ENCODE measurements around the gene MLX.
"Not testable (repeated sequence)": the region's sequence is repeated elsewhere in the genome, so short reads cannot be mapped to it uniquely, and the experiment has no call there.

The MLX gene

GRCh38 chr17:42547001-42547461, 19.9 kb upstream of the MLX start:
- H3K27ac ChIP-seq: no peak overlapping the region
- no peak for TF ChIP-seq CTCF (IDR thresholded peaks at IDR 0.05; ENCODE audit: low read depth, low read length, missing control alignments)
- peaks cover 2% of the 10 kb centered on the region for H3K36me3 ChIP-seq (replicated peaks)
- H3K4me3 ChIP-seq (ENCODE audit: low read depth, low read length): no peak overlapping the region
- no peak for DNase-seq
- in situ Hi-C loops (cut with HindIII; ENCODE audit: low pct_ligation_motif_present, low sequenced_read_pairs): no loop called here
- H3K27me3 ChIP-seq (replicated peaks): no peaks in the 10 kb centered on the region

GRCh38 chr17:42547698-42548069, 19.2 kb upstream of the MLX start:
- in situ Hi-C loops (cut with HindIII; ENCODE audit: low pct_ligation_motif_present, low sequenced_read_pairs): no loop called here
- H3K4me3 ChIP-seq (ENCODE audit: low read depth, low read length): no peak overlapping the region

DNA sequence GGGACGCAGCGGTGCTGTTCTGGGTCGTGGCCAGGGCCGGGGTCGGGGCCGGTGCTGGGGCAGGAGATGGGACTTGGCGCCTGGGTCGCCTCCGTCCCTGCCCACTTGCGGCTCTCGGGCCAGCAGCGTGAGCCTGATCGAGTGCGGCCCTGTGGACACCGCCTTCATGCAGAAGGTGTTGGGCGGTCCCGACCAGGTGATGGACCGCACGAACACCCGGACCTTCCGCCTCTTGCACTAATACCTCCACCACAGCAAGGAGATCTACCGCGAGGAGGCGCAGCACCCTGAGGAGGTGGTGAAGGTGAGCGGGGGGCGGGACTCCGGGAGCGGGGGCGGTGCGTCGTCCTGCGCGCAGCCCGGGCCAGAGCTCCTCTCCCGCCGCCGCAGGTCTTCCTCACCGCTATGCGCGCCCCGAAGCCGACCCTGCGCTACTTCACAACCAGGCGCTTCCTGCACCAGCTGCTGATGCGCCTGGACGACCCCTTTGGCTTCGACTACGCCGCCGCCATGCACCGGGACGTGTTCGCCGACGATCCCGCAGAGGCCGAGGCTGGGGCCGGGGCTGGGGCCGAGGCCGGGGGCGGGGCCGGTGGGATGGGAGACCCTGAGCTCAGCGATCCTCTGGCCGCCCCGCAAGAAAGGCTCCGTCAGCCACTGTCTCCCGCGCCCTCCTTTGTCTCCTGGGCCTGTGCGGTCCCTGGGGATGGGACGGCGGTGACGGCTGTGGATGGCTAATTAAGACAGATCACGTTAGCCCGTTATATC, 18.6 kb upstream of the MLX start:
- Histone ChIP-seq H3K27me3 (replicated peaks) (no peaks in the 10 kb centered on the region), H3K4me3 (ENCODE audit: low read depth, low read length) (peak overlapping the region; percentile 45), H3K36me3 (replicated peaks) (no peaks in the 10 kb centered on the region), H3K27ac (no peak overlapping the region)
- peak; percentile 57 for TF ChIP-seq CTCF (IDR thresholded peaks at IDR 0.05; ENCODE audit: low read depth, low read length, missing control alignments)
- no peak for DNase-seq
- in situ Hi-C loops (cut with HindIII; ENCODE audit: low pct_ligation_motif_present, low sequenced_read_pairs): no loop called here

More at GRCh38 chr17:42547698-42548069, 19.2 kb upstream of the MLX start:
- Histone ChIP-seq H3K27ac (no peak overlapping the region), H3K27me3 (replicated peaks) (no peaks in the 10 kb centered on the region), H3K36me3 (replicated peaks) (peaks cover 1% of the 10 kb centered on the region)
- no peak for TF ChIP-seq CTCF (IDR thresholded peaks at IDR 0.05; ENCODE audit: low read depth, low read length, missing control alignments)
- no peak for DNase-seq

GRCh38 chr17:42548993-42549755, 17.7 kb upstream of the MLX start:
- H3K36me3 ChIP-seq (replicated peaks): no peaks in the 10 kb centered on the region
- DNase-seq: no peak
- H3K4me3 ChIP-seq (ENCODE audit: low read depth, low read length): no peak overlapping the region
- in situ Hi-C loops (cut with HindIII; ENCODE audit: low pct_ligation_motif_present, low sequenced_read_pairs): no loop called here
- no peaks in the 10 kb centered on the region for H3K27me3 ChIP-seq (replicated peaks)
- no peak overlapping the region for H3K27ac ChIP-seq
- TF ChIP-seq CTCF (IDR thresholded peaks at IDR 0.05; ENCODE audit: low read depth, low read length, missing control alignments): no peak

GRCh38 chr17:42552736-42553135, 14.2 kb upstream of the MLX start, which contains the start of gene HSD17B1:
HSD17B1 (plus strand) TSS chr17:42552923; CDS start chr17:42552934, 11 bp downstream.
- H3K27ac ChIP-seq; H3K27me3 ChIP-seq (replicated peaks); in situ Hi-C loops (cut with HindIII; ENCODE audit: low pct_ligation_motif_present, low sequenced_read_pairs); H3K36me3 ChIP-seq (replicated peaks); DNase-seq: not testable (repeated sequence)
- H3K4me3 ChIP-seq (ENCODE audit: low read depth, low read length): peak within 1 kb of the TSS; percentile 91

DNA sequence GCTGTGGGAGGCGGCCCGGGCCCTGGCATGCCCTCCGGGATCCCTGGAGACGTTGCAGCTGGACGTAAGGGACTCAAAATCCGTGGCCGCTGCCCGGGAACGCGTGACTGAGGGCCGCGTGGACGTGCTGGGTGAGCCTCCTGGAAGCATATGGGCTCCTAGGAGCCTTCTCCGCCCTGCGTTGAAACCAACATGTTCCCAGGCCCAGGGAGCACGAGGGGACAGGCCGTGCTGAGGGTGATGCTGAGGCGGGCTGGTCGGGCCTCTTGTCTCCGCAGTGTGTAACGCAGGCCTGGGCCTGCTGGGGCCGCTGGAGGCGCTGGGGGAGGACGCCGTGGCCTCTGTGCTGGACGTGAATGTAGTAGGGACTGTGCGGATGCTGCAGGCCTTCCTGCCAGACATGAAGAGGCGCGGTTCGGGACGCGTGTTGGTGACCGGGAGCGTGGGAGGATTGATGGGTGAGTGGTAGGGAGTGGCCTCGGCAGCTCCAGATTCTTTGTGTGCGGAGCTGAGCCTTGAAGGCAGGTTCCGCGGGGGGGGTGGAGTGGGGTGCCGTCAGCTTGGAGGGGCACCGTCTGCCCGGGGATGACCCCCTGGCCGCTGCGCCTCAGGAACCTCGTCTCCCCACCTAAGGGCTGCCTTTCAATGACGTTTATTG, 13.6 kb upstream of the MLX start:
- TF ChIP-seq CTCF (IDR thresholded peaks at IDR 0.05; ENCODE audit: low read depth, low read length, missing control alignments): no peak
- Histone ChIP-seq H3K27me3 (replicated peaks) (no peaks in the 10 kb centered on the region), H3K27ac (no peak overlapping the region), H3K4me3 (ENCODE audit: low read depth, low read length) (peak overlapping the region; percentile 91), H3K36me3 (replicated peaks) (no peaks in the 10 kb centered on the region)
- in situ Hi-C loops (cut with HindIII; ENCODE audit: low pct_ligation_motif_present, low sequenced_read_pairs): no loop called here
- no peak for DNase-seq

Data from brain microvascular endothelial cell (primary cell).